Colon (tissue), 2 donors: Measurements from ENCODE around the gene NUCKS1.

Source experiments
- FAIRE-seq: peaks from 2 replicates; lab custom pipeline; 2012; peaks lifted over from hg19 to GRCh38; lab: Jason Lieb, UNC
- donor health status: control.
- donor health status: control.

Gene NUCKS1

DNA sequence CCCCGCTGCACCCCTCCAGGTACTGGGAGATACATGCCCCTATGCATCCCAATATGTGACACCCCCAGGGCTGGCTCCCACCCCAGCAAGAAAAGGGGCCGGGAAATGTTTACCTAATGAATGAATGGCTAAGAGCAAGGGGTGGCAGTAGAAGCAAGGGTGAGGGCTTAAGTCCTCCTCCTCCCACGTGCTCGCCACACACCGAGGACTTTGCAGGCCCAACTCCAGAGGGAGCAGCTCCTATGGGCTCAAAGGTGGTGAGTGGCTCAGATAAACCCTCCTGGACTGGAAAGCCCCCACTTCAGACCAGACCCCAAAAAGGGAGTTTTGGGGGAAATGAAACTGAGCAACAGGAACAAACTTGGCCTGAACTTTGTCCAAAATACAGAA lies 81.0 kb downstream of the NUCKS1 start:
- no peak for FAIRE-seq

DNA sequence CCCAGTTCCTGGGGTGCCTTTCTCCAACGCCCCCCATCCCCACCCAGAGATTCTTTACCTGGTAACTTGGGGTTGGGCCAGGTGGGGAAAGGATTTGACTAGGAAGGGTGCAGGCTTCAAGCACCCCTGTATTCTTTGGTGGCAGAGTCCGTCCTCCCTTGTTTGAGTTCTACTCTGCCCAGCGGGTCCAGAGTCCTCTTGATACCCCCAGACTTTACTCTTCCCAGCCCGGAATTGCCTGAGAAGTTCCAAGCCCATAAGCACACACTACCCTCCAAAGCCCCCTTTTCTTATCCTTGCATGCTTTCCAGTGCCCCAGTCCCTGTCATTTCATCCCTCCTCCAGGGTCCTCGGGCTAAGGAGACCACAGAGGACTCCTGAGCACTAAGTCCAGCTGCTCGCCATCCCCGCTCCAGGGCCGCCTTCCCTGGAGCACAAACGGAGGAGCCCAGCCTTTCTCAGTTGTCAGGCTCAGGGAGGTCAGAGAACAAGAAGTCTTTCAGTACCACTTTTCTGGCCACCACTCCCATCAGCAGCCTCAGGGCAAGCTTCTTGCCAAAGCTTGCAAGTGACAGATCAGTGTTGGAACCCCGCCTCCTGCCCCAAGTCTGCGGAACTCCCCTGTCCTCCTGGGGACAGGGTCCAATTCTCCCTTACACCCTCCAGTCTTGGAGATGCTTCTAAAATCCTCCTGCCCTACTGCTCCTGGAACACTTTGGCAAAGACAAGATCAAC lies 81.9 kb downstream of the NUCKS1 start:
- no peak for FAIRE-seq

DNA sequence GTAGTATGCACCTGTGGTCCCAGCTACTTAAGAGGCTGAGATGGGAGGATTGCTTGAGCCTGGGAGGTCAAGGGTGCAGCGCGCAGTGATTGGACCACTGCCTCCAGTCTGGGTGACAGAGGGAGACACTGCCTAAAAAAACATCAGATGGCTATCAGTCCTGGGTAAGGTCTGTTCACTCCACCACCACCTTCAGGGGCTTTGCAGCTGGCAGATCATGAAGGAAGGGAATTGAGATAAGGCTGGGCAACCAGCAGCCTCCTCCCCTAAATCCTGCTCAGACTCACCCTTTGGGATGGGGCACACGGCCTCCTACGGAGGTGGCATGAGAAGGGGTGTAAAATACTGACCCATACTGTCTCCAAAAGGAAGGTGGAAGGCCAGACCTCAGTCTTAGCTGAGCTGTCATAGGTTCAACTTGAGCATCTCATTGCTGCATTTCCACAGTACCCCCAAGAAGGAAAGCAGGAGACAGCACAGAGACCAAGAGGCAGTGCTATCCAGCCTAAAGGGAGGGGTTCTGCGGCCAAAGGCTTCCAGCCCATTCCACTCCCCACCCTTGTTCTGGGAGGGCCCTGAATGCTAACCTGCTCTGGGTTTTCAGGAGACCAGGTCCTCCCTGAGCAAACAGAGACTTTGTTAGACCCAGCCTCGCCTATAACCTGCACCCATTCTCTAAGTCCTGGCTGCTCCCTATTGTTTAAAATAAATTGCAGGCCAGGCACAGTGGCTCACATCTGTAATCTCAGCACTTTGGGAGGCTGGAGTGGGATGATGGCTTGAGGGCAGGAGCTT lies 83.4 kb downstream of the NUCKS1 start:
- no peak for FAIRE-seq

DNA sequence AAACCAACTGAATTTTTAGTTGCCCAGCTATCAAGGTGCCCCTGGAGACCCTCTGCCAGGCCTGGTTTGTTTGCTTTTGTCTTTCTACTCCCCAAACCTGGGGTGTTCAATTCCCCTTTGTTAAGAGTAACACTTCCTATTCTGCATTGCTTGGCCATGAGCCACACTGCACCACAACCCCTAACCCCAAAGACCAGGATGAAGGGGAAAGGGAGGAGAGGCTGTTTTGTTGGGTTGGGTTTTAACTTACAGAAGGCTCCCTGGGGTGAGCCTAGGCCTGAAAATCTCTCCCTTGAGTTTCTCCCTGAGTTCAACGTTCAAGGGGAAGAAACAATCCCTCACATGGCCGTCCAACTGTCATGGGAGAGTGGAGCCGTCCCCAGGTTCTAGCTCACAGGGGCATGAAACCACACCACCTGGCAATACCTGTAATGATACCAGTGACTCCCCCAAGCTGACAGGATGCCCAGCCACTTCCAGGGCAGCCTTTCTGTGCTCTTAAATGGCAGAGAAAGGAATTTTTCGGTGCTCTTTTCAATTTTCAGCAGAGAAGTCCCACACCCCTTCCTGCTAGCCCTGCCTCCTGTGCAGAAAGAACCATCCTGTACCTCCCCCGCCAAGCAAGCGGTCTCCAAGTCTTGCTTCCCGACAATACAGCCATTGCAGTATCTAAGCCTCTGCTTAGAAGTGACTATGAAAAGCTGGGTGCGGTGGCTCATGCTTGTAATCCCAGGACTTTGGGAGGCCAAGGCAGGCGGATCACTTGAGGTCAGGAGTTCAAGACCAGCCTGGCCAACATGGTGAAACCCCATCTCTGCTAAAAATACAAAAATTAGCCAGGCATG lies 84.6 kb downstream of the NUCKS1 start:
- no peak for FAIRE-seq

DNA sequence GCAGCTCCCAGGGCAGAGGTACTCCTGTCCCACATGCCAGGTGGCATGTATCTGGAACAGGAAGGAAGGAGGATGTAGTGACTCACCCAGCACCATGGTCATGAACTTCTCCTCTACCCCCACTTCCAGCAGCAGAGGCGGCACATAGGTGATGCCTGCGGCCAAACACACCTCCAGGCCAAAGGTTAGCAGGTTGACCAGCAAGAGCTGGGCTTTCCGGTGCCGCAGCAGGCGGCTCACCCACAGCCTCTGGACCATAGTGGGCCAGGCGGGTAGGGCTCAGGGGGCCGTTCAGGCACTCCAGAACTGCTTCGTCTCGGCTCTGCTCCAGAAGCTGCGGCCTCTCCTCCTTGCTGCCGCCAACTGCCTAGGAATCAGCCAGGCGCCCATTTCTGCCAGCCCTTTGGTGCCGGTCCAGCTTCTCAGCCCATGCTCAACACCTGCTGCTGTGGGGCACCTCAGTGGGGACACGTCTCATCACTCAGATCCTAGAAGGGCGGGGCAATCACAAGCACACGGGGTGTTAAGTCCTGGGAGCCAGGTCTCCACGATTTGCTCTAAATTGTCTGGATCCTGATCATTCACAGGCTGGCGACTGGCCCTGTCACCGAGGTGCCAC lies 85.5 kb downstream of the NUCKS1 start:
- FAIRE-seq, result no peak

DNA sequence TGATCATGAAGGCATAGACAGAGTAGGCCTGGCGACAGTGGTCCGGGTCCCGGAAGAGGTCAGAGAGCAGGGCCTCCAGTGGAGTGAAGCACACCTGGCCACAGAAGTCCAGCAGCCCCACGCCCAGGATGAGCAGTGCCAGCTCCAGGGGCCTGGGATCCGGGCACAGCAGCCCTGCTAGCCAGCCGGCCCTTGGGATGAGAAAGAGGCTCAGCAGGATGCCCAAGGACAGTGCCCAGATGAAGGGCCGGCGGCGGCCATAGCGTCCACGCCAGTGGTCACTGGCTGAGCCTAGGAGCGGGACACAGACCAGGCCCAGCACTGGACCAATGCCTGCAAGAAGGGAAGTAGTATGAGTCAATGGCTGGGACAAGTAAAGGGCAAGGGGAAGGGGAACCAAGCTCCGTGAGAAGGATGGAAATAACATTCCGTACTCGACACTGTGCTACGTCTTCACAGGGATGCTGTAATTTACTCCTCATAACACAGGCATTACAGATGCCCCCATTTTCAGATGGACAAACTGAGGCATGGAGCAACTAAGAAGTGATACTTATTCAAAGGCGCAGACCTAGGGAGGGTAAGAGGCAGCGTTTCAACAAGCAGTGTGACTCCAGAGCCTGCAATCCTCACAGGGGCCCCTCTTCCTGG lies 86.6 kb downstream of the NUCKS1 start:
- FAIRE-seq, result no peak
